IMR-90 (cell line): ENCODE results near the gene RBPJ. TPM values are rescaled to one million over a fixed set of nuclear protein-coding genes. Genes with fewer than 3 reads are reported as not detected.

ENCODE experiments used
- ATAC-seq: fragments of 200-7000 bp; cut with Tn5 transposase; 2 replicates; pipeline ENCODE4 v1.9.1; 2020; ENCODE audit warnings: low read depth, mild to moderate bottlenecking, moderate library complexity
- BruUV-seq: library from RNA; stranded (reverse); fragments of 400-500 nt; replicated peaks from 2 replicates; lab custom pipeline; 2021; lab: Mats Ljungman, UMichigan
- CTCF ChIA-PET: fragments of 300-600 bp; formaldehyde crosslinking; extraction: SDS; loops from one replicate; lab custom pipeline; 2021; ENCODE audit warnings: antibody characterized with exemption; lab: Yijun Ruan, JAX
- POLR2A ChIA-PET: fragments of 300-600 bp; sonication (Branson Sonifier 250); formaldehyde crosslinking; loops from one replicate; lab custom pipeline; 2022; ENCODE audit warnings: antibody characterized with exemption; ENCODE audit not compliant: unreplicated experiment; lab: Charles Lee
- DNase-seq: peaks from one replicate; pipeline ENCODE4 v3.0.0; 2013
- H2AFZ ChIP-seq: replicated peaks from 2 replicates; pipeline ENCODE3; 2013; ENCODE audit warnings: low read length, mild to moderate bottlenecking; ENCODE audit not compliant: poor library complexity
- H2AK5ac ChIP-seq: 2 replicates; pipeline ENCODE4 v1.6.1; 2013; ENCODE audit warnings: low read depth, low read length, inconsistent platforms
- H2AK9ac ChIP-seq: replicated peaks from 2 replicates; pipeline ENCODE3; 2013; ENCODE audit warnings: mild to moderate bottlenecking, low read depth, low read length, moderate library complexity; ENCODE audit not compliant: poor library complexity
- H2BK120ac ChIP-seq: 2 replicates; pipeline ENCODE4 v1.6.1; 2013; ENCODE audit warnings: low read depth, low read length, inconsistent platforms
- H2BK15ac ChIP-seq: 3 replicates; pipeline ENCODE4 v1.6.1; 2013; ENCODE audit warnings: low read depth, low read length, inconsistent platforms
- H2BK20ac ChIP-seq: 2 replicates; pipeline ENCODE4 v1.6.1; 2013; ENCODE audit warnings: low read depth, mild to moderate bottlenecking, inconsistent platforms, low read length, moderate library complexity
- H2BK5ac ChIP-seq: 2 replicates; pipeline ENCODE4 v1.6.1; 2013; ENCODE audit warnings: mild to moderate bottlenecking, low read depth, low read length, inconsistent platforms; ENCODE audit not compliant: poor library complexity, severe bottlenecking
- H3K14ac ChIP-seq: replicated peaks from 2 replicates; pipeline ENCODE4 v1.6.1; 2013; ENCODE audit warnings: low read depth, low read length, inconsistent platforms
- H3K18ac ChIP-seq: 2 replicates; pipeline ENCODE4 v1.6.1; 2013; ENCODE audit warnings: low read depth, low read length, control low read depth
- H3K23ac ChIP-seq: 2 replicates; pipeline ENCODE4 v1.6.1; 2013; ENCODE audit warnings: low read depth, low read length, inconsistent platforms
- H3K27ac ChIP-seq: 2 replicates; pipeline ENCODE4 v1.5.1; 2013; ENCODE audit warnings: mild to moderate bottlenecking, control low read depth, low read length; ENCODE audit not compliant: insufficient read depth
- H3K27me3 ChIP-seq: 2 replicates; pipeline ENCODE4 v1.6.1; 2013; ENCODE audit warnings: low read length; ENCODE audit not compliant: control insufficient read depth, insufficient read depth
- H3K36me3 ChIP-seq: 2 replicates; pipeline ENCODE4 v1.6.1; 2013; ENCODE audit warnings: low read length, mixed read lengths; ENCODE audit not compliant: control insufficient read depth, insufficient read depth
- H3K4ac ChIP-seq: 2 replicates; pipeline ENCODE4 v1.6.1; 2013; ENCODE audit warnings: low read depth, low read length, inconsistent platforms
- H3K4me1 ChIP-seq: 2 replicates; pipeline ENCODE4 v1.6.1; 2013; ENCODE audit warnings: low read length, mixed read lengths; ENCODE audit not compliant: control insufficient read depth, insufficient read depth
- H3K4me2 ChIP-seq: 2 replicates; pipeline ENCODE4 v1.6.1; 2013; ENCODE audit warnings: low read depth, mild to moderate bottlenecking, control low read depth, low read length, moderate library complexity
- H3K4me3 ChIP-seq: 2 replicates; pipeline ENCODE4 v1.5.1; 2013; ENCODE audit warnings: low read depth, mild to moderate bottlenecking, control low read depth, low read length, moderate library complexity; ENCODE audit not compliant: insufficient read depth
- H3K56ac ChIP-seq: 2 replicates; pipeline ENCODE4 v1.6.1; 2013; ENCODE audit warnings: low read length, inconsistent platforms; ENCODE audit not compliant: insufficient read depth; ENCODE audit errors: extremely low read depth
- H3K79me1 ChIP-seq, 2 experiments: 2 replicates each; pipeline ENCODE4 v1.6.1; 2013; ENCODE audit warnings: low read length in 2 of 2, inconsistent platforms in 1 of 2, low read depth in 1 of 2
- H3K9ac ChIP-seq: 2 replicates; pipeline ENCODE4 v1.6.1; 2013; ENCODE audit warnings: low read depth, low read length, control low read depth
- H3K9me1 ChIP-seq: 2 replicates; pipeline ENCODE4 v1.6.1; 2013; ENCODE audit warnings: low read length, inconsistent platforms; ENCODE audit not compliant: insufficient read depth
- H3K9me3 ChIP-seq: 2 replicates; pipeline ENCODE4 v1.6.1; 2013; ENCODE audit warnings: low read length; ENCODE audit not compliant: control insufficient read depth, insufficient read depth
- H4K20me1 ChIP-seq: 2 replicates; pipeline ENCODE4 v1.6.1; 2013; ENCODE audit warnings: low read length, inconsistent platforms; ENCODE audit not compliant: insufficient read depth
- H4K5ac ChIP-seq: 2 replicates; pipeline ENCODE4 v1.6.1; 2013; ENCODE audit warnings: mild to moderate bottlenecking, low read depth, low read length, control low read depth
- H4K8ac ChIP-seq, 2 experiments: 2 replicates each; pipeline ENCODE4 v1.6.1; 2013; ENCODE audit warnings: low read depth in 2 of 2, low read length in 2 of 2, control low read depth in 1 of 2, inconsistent platforms in 1 of 2
- H4K91ac ChIP-seq: 2 replicates; pipeline ENCODE4 v1.6.1; 2013; ENCODE audit warnings: low read depth, low read length, inconsistent platforms; ENCODE audit not compliant: insufficient read depth
- BHLHE40 ChIP-seq: fragments of 150-350 bp; IDR thresholded peaks from 2 replicates; pipeline ENCODE4 v1.6.1; 2016; ENCODE audit warnings: mild to moderate bottlenecking, low read depth, low read length
- MAZ ChIP-seq: IDR thresholded peaks from 2 replicates; pipeline ENCODE4 v1.6.1; 2012; ENCODE audit warnings: low read depth, mild to moderate bottlenecking, low read length, improper control_type of control experiment, moderate library complexity, borderline replicate concordance
- RCOR1 ChIP-seq: IDR thresholded peaks from 2 replicates; pipeline ENCODE4 v1.6.1; 2012; ENCODE audit warnings: mild to moderate bottlenecking, low read length, improper control_type of control experiment; ENCODE audit not compliant: insufficient replicate concordance
- WGBS, 2 experiments: methylation state at CpG; one replicate each; pipeline versions ENCODE4 v1.1.5 to v1.1.7; 2013; ENCODE audit warnings: missing lambda C conversion rate in 2 of 2; ENCODE audit not compliant: insufficient read length in 1 of 2; ENCODE audit errors: extremely low coverage in 2 of 2; 5-methylcytosine and 5-hydroxymethylcytosine counted together
- dilution Hi-C: fragments of 300-500 bp; cut with HindIII; formaldehyde crosslinking; loops from one replicate; pipeline ENCODE4 v1.14.3; 2018; ENCODE audit warnings: low sequenced_read_pairs; ENCODE audit not compliant: unreplicated experiment
- in situ Hi-C: fragments of 300-500 bp; cut with MboI; formaldehyde crosslinking; loops from 3 replicates; pipeline ENCODE4 v1.14.3; 2019; ENCODE audit warnings: low sequenced_read_pairs, inconsistent platforms, mixed read lengths
- intact Hi-C: fragments of 100-400 bp; cut with micrococcal nuclease; formaldehyde crosslinking; loops from 2 replicates; pipeline ENCODE4 v1.10.0; 2022
- polyA plus RNA-seq, 3 experiments: library from polyadenylated mRNA; depleted of rRNA; stranded (reverse); fragments of >200 nt; gene quantifications; 2 replicates each; pipeline ENCODE4 v1.2.3, GENCODE V29; 2012; ENCODE audit warnings: low replicate concordance in 1 of 3
- total RNA-seq: library from RNA; depleted of rRNA; stranded (reverse); fragments of >200 nt; gene quantifications from 2 replicates; pipeline ENCODE4 v1.2.3, GENCODE V29; 2012
- TF ChIP-seq, protein P1 (sequence below): fragments of 150-350 bp; IDR thresholded peaks from 2 replicates; pipeline ENCODE4 v1.6.1; 2016; ENCODE audit warnings: low read depth, mild to moderate bottlenecking, low read length, moderate library complexity, borderline replicate concordance

RBPJ gene
- total and polyA plus RNA-seq, 2 of the 4 experiments (the other 2 are of a cell fraction) = 50.3 to 148 TPM

DNA sequence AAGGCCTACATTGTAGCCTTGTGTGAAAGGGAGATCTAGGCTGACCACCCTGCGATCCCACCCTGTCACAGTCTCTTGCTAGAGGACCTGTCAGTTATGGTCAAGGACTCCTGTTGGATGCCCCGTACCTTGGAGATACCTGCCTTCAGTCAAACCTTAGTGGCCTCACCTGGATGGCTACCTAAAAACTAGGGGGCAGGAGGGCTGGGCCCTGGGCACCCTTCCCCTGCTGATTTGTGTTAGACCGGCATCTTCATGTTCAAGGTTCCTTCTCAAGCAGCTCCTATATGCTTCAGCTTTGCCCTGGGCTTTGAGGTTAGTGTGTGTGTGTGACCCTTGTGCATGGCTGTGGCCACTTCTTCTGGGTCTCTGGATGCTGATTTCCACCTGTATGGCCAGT lies 134.1 kb downstream of the RBPJ start (continued):
- TF ChIP-seq MAZ = no peak
- TF ChIP-seq, protein P1, sequence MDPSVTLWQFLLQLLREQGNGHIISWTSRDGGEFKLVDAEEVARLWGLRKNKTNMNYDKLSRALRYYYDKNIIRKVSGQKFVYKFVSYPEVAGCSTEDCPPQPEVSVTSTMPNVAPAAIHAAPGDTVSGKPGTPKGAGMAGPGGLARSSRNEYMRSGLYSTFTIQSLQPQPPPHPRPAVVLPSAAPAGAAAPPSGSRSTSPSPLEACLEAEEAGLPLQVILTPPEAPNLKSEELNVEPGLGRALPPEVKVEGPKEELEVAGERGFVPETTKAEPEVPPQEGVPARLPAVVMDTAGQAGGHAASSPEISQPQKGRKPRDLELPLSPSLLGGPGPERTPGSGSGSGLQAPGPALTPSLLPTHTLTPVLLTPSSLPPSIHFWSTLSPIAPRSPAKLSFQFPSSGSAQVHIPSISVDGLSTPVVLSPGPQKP = no peak

DNA sequence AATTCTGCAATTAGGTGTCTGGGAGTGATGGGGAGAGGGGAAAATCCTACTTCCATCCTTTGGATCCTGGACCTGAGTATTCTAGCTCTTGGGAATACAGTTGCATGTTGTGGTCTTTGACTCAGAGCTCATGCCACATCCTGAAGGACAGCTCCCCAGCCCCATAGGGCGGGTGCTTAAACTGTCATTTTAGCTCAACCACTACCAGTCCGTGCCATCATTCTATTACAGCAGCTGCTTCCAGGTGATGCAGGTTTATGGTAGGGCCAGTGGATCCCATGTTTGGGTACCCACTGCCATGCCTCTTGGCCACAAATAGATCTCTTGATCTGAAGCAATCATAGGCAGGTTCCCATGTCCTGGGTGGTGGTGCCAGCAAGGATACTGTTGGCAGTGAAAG lies 134.8 kb downstream of the RBPJ start:
- H3K23ac ChIP-seq = no peak overlapping the region
- ChIA-PET CTCF (interaction anchor here (0.6 kb wide), 1 partner anchor 549 kb away, joined by 3 read pairs; no protein-coding TSS in a partner anchor), POLR2A (no interaction called here)
- H3K4me2 ChIP-seq = no peak overlapping the region
- no peak overlapping the region for H3K4me3 ChIP-seq
- no peak overlapping the region for H3K4ac ChIP-seq
- intact Hi-C loops = no loop called here
- in situ Hi-C loops = loop anchor here (10.0 to 25.0 kb wide), 2 partner anchors 269 to 557 kb away; no protein-coding TSS in a partner anchor
- no peak overlapping the region for H3K27ac ChIP-seq
- peaks cover 8% of the 10 kb centered on the region for H3K9me3 ChIP-seq
- no peak overlapping the region for H2BK15ac ChIP-seq
- no peak overlapping the region for H2AFZ ChIP-seq
- no peaks in the 10 kb centered on the region for H3K79me1 ChIP-seq
- H2BK5ac ChIP-seq = no peak overlapping the region
- TF ChIP-seq BHLHE40 (no peak), RCOR1 (no peak)
- H2AK9ac ChIP-seq = no peak overlapping the region
- no peak for DNase-seq
- H2BK20ac ChIP-seq = no peak overlapping the region
- H3K56ac ChIP-seq = no peak overlapping the region
- H3K9ac ChIP-seq = no peak overlapping the region
- no peak for ATAC-seq
- no peak overlapping the region for H2AK5ac ChIP-seq
- no peak overlapping the region for H4K8ac ChIP-seq
- no TSS peak for BruUV-seq
- 0 out of 2 replicates have a peak, but pooled peaks cover 3% of the 10 kb centered on the region for H3K27me3 ChIP-seq
- H2BK120ac ChIP-seq = no peak overlapping the region
- H3K36me3 ChIP-seq = no peaks in the 10 kb centered on the region
- peaks cover 19% of the 10 kb centered on the region for H3K4me1 ChIP-seq
- H4K20me1 ChIP-seq = no peaks in the 10 kb centered on the region; the same call in 1 of the 2 replicates
- peaks cover 12% of the 10 kb centered on the region for H3K9me1 ChIP-seq
- H3K14ac ChIP-seq = no peak overlapping the region
- no peak overlapping the region for H4K91ac ChIP-seq
- dilution Hi-C loops = no loop called here
- H3K18ac ChIP-seq = no peak overlapping the region
- no peak overlapping the region for H4K5ac ChIP-seq
- no CpG with 5 or more reads among the region's 2 CpGs for WGBS, 2 experiments
